LNCAP (cell line): Measurements from ENCODE around the gene CXorf66.

ENCODE experiments used
- TF ChIP-seq, protein P1 (sequence below): fragments of 450-650 bp; IDR thresholded peaks from 2 replicates; pipeline ENCODE4 v1.5.1; 2017; ENCODE audit warnings: mild to moderate bottlenecking

The CXorf66 gene

DNA sequence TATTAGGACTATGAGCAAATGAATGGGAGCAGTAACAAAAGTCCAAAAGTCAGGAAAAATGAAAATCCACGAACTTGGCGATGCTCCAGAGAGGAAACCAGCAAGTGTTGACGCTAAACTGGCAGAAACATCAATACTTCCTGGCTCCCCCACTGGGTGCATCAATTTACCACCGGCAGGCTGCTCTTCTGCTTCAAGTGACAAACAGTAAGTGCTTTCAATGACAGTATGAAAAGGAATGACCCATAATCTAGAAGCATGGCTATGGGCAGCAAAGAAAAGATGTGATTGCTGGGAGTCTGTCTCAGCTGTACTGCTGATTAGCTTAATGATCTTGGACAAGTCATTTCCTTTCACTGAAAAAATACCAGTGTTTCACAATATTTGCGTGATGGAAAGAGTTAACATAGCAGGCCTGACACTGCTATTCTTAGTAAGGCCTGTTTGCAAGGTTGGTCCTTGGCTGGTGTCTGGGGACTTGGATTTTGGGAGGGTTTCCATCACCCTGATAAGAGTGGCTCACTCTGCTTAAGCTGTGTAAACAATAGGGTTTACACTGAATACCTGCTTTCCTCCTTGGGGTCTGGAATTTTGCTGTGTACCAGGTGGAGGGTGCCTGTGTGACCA is 41.1 kb downstream of the CXorf66 start:
- TF ChIP-seq, protein P1, sequence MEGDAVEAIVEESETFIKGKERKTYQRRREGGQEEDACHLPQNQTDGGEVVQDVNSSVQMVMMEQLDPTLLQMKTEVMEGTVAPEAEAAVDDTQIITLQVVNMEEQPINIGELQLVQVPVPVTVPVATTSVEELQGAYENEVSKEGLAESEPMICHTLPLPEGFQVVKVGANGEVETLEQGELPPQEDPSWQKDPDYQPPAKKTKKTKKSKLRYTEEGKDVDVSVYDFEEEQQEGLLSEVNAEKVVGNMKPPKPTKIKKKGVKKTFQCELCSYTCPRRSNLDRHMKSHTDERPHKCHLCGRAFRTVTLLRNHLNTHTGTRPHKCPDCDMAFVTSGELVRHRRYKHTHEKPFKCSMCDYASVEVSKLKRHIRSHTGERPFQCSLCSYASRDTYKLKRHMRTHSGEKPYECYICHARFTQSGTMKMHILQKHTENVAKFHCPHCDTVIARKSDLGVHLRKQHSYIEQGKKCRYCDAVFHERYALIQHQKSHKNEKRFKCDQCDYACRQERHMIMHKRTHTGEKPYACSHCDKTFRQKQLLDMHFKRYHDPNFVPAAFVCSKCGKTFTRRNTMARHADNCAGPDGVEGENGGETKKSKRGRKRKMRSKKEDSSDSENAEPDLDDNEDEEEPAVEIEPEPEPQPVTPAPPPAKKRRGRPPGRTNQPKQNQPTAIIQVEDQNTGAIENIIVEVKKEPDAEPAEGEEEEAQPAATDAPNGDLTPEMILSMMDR, result no peak

DNA sequence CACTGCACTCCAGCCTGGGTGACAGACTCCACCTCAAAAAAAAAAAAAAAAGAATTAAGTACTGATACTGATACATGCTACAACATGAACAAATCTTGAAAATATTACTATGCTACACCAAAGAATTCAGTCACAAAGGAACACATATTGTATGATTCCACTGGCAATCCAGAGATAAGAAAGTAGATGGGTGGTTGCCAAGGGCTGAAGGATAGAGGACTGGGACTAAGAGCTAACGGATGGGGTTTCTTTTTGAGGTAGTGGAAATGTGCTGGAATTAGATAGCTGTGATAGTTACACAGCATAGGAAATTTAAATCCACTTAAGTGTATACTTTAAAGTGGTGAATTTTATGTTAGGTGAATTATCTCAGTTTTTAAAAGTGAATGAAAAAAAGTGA is 45.0 kb downstream of the CXorf66 start:
- TF ChIP-seq, protein P1, result no peak

DNA sequence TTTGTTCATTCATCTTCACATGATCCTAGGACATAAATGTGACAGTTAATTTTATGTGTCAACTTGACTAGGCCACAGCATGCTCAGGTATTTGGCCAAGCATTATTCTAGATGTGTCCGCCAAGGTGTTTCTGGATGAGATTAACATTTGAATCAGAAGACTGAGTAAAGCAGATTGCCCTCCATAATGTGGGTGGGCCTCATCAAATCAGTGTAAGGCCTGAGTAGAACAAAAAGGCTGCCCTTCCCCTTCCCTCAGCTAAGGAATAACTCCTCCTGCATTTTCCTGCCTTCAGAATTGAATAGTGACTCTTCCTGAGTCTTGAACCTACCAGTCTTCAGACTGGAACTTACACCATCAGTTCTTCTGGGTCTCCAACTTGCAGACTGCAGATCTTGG is 50.9 kb downstream of the CXorf66 start:
- TF ChIP-seq, protein P1, result no peak

DNA sequence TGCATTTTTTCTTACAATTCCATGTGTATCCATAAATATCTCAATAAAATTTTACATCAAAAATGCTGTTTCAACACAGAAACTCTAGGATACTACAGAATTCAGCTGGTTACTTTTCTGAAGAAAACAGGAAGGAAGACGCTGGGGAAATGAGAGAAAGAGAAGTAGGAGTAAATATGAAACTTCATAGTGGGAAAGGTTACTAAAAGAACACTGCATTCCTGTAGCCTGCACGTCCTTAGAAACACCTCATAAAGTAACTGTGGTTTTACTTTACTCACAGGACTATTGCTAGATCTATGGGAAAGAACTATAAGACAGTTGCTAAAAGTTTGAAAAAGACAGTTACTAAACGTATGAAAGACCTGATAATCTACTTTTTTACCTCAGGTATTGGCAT is 55.6 kb downstream of the CXorf66 start:
- TF ChIP-seq, protein P1, result no peak

DNA sequence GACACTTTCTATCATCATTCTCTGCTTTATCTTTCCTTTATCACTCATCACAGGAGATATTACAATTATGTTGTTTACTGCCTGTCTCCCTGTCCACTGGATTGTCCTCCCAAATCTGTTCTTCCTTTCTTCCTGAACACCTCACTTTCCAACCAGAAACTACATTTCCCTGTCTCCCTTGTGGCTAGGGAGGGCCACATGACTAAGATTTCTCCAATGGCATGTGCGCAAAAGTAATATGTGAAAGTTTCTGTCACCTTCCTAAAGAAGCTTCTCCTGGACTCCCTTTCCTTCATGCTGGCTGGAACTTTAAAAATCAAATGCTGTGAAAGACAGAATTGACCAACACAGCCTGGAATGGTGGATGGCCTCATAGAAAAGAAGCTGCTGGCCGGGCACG is 58.2 kb downstream of the CXorf66 start:
- TF ChIP-seq, protein P1, result no peak

DNA sequence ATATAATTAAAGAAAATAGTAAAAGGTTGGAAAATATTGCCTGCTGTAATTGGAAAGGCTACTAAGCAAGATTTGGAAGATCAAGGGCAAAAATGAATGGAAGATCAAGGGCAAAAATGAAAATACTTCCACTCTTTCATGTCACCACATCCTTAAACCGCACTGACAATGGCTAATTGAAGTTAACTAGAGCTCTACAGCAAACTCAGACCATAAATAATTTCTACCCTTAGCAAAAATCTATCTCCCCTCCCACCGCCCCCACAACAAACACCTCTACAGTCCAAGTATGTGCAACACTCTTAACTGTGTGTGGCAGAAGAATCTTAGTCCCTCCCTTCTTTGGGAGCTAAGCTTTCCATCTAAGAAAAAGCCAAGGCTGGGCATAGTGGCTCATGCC is 59.6 kb downstream of the CXorf66 start:
- TF ChIP-seq, protein P1, result no peak
